ENCODE results near the gene FUT7. TPM values are rescaled to one million over a fixed set of nuclear protein-coding genes. Genes with fewer than 3 reads are reported as not detected.

Gene FUT7
- total and polyA plus RNA-seq, 2 of the 13 experiments (the other 11 are each of a cell fraction or from before 2014, with no cell fraction given), result 0.05 TPM; not detected in 1

DNA sequence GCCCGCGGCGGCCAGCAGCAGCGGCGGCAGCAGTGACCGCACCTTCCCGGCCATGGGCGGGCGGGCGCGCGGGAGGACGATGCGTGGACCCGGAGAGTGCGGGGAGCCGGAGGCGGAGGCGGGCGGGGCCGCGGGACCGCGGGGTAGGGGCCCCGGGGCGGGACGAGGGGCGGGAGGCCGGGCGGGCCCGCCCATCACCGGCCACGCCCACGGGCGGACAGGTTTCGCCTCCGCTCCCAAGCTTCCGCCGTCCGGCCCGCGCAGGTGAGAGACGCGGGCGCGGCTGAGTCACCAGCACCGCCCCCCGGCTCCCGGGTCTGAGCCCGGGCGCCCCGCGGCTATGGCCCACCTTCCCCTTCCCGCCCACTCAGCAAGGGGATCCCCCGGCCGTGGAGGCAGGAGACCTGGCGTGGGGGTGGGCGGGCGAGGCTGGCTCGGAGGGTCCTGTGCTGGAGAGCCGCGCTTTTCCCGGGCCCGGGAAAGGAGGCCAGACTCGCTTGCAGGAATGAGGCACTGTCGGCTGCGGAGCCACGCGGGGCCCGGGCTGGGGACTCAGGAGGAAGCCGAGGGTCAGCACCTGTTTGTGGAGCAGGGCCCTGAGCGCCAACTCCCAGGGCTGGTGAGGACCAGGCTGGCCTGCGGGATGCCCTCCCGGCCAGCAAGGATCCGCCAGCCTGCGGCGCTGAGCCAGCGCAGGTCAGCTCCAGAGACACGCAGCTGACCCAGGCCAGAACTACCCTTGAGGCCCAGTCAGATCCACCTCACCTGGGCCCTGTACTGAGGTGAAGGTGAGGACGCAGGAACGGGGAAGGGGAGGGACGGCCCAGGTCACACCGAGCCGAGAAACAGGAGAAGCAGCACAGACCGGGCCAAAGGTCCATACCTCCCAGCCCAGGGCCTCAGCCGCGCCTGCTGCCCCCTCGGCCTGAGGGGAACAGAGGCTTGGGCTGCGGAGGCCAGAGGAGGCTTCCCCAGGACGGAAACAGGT lies 22.4 kb upstream of the FUT7 start, which contains the start of gene ENTPD2 (continued):
- TF ChIP-seq FOXP1 (IDR thresholded peaks at IDR 0.05) (no peak), FOXP1 (CRISPR knock-in tag; IDR thresholded peaks at IDR 0.05) (no peak), MYC (CRISPR knock-in tag; IDR thresholded peaks at IDR 0.05; ENCODE audit: borderline replicate concordance) (peak; percentile 64; the same call in 1 of the 2 replicates), CENPT (CRISPR knock-in tag; IDR thresholded peaks at IDR 0.05; ENCODE audit: low read depth) (peak; percentile 34; the same call in 1 of the 2 replicates), ZNF564 (CRISPR knock-in tag; IDR thresholded peaks at IDR 0.05) (peak; percentile 71), SALL1 (CRISPR knock-in tag; IDR thresholded peaks at IDR 0.05) (peak; percentile 9; the same call in 1 of the 2 replicates), AGO2 (optimal IDR thresholded peaks at IDR 0.05; ENCODE audit: low read depth, low read length) (peak; percentile 90), TGIF2 (CRISPR knock-in tag; IDR thresholded peaks at IDR 0.05) (0 out of 2 replicates have a peak, but pooled peaks have one; percentile 39), HOXA5 (CRISPR knock-in tag; IDR thresholded peaks at IDR 0.05) (peak; percentile 85; the same call in 1 of the 2 replicates), KMT2B (CRISPR knock-in tag; IDR thresholded peaks at IDR 0.05) (no peak), ZNF737 (CRISPR knock-in tag; IDR thresholded peaks at IDR 0.05; ENCODE audit: borderline replicate concordance) (0 out of 2 replicates have a peak, but pooled peaks have one; percentile 55), ZNF296 (CRISPR knock-in tag; conservative IDR thresholded peaks at IDR 0.05) (0 out of 2 replicates have a peak, but pooled peaks have one; percentile 11), POLR2G (IDR thresholded peaks at IDR 0.05; ENCODE audit: low read depth, low read length) (peak; percentile 82), KAT8 (CRISPR knock-in tag; IDR thresholded peaks at IDR 0.05) (peak; percentile 54; the same call in 1 of the 2 replicates), AKAP8 (CRISPR knock-in tag; IDR thresholded peaks at IDR 0.05) (no peak), BCL3 (CRISPR knock-in tag; IDR thresholded peaks at IDR 0.05) (no peak; the same call in 1 of the 2 replicates), ZNF263 (CRISPR knock-in tag; IDR thresholded peaks at IDR 0.05) (0 out of 2 replicates have a peak, but pooled peaks have one; percentile 20), ZNF205 (CRISPR knock-in tag; IDR thresholded peaks at IDR 0.05) (0 out of 2 replicates have a peak, but pooled peaks have one; percentile 20), CSRNP2 (CRISPR knock-in tag; conservative IDR thresholded peaks at IDR 0.05; ENCODE audit: low read depth) (no peak), ZNF850 (CRISPR knock-in tag; conservative IDR thresholded peaks at IDR 0.05) (no peak), ZNF616 (CRISPR knock-in tag; IDR thresholded peaks at IDR 0.05; ENCODE audit: low read depth) (peak; percentile 18; the same call in 1 of the 2 replicates), KLF12 (CRISPR knock-in tag; IDR thresholded peaks at IDR 0.05; ENCODE audit: borderline replicate concordance) (peak; percentile 68; the same call in 1 of the 2 replicates)
- TF ChIP-seq, protein P1, sequence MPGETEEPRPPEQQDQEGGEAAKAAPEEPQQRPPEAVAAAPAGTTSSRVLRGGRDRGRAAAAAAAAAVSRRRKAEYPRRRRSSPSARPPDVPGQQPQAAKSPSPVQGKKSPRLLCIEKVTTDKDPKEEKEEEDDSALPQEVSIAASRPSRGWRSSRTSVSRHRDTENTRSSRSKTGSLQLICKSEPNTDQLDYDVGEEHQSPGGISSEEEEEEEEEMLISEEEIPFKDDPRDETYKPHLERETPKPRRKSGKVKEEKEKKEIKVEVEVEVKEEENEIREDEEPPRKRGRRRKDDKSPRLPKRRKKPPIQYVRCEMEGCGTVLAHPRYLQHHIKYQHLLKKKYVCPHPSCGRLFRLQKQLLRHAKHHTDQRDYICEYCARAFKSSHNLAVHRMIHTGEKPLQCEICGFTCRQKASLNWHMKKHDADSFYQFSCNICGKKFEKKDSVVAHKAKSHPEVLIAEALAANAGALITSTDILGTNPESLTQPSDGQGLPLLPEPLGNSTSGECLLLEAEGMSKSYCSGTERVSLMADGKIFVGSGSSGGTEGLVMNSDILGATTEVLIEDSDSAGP (CRISPR knock-in tag; IDR thresholded peaks at IDR 0.05; ENCODE audit: borderline replicate concordance), result no peak
- TF ChIP-seq, protein P2, sequence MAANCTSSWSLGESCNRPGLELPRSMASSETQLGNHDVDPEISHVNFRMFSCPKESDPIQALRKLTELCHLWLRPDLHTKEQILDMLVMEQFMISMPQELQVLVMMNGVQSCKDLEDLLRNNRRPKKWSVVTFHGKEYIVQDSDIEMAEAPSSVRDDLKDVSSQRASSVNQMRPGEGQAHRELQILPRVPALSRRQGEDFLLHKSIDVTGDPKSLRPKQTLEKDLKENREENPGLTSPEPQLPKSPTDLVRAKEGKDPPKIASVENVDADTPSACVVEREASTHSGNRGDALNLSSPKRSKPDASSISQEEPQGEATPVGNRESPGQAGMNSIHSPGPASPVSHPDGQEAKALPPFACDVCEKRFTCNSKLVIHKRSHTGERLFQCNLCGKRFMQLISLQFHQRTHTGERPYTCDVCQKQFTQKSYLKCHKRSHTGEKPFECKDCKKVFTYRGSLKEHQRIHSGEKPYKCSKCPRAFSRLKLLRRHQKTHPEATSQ (CRISPR knock-in tag; IDR thresholded peaks at IDR 0.05; ENCODE audit: borderline replicate concordance), result no peak
